ENCODE measurements around the gene IQCF5. TPM values are rescaled to one million over a fixed set of nuclear protein-coding genes. Genes with fewer than 3 reads are reported as not detected.

IQCF5 gene
- total RNA-seq, 3 donors from 2014 or later: not detected

GRCh38 chr3:51897391-51897790 lies 22.0 kb upstream of the IQCF5 start:
- H3K27ac ChIP-seq: no peak overlapping the region
- no peak overlapping the region for H3K4me3 ChIP-seq
- intact Hi-C loops (cut with DNase I; ENCODE audit: low total_unique reads): no loop called here
- H3K27me3 ChIP-seq: no peaks in the 10 kb centered on the region
- no peaks in the 10 kb centered on the region for H3K9me3 ChIP-seq
- no peak for TF ChIP-seq POLR2A (IDR thresholded peaks at IDR 0.05)
- TF ChIP-seq, protein P1, sequence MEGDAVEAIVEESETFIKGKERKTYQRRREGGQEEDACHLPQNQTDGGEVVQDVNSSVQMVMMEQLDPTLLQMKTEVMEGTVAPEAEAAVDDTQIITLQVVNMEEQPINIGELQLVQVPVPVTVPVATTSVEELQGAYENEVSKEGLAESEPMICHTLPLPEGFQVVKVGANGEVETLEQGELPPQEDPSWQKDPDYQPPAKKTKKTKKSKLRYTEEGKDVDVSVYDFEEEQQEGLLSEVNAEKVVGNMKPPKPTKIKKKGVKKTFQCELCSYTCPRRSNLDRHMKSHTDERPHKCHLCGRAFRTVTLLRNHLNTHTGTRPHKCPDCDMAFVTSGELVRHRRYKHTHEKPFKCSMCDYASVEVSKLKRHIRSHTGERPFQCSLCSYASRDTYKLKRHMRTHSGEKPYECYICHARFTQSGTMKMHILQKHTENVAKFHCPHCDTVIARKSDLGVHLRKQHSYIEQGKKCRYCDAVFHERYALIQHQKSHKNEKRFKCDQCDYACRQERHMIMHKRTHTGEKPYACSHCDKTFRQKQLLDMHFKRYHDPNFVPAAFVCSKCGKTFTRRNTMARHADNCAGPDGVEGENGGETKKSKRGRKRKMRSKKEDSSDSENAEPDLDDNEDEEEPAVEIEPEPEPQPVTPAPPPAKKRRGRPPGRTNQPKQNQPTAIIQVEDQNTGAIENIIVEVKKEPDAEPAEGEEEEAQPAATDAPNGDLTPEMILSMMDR (IDR thresholded peaks at IDR 0.05): no peak
- TF ChIP-seq POLR2AphosphoS5 (IDR thresholded peaks at IDR 0.05): no peak
- H3K36me3 ChIP-seq: no peaks in the 10 kb centered on the region
- no peaks in the 10 kb centered on the region for H3K4me1 ChIP-seq
- no peak for DNase-seq (ENCODE audit: low spot score in 2 of 2)

- H3K36me3 ChIP-seq: no peaks in the 10 kb centered on the region
- H3K9me3 ChIP-seq: no peaks in the 10 kb centered on the region
- no peak for DNase-seq (ENCODE audit: low spot score in 2 of 2)
- no peaks in the 10 kb centered on the region for H3K27me3 ChIP-seq
- no peak for TF ChIP-seq POLR2A (IDR thresholded peaks at IDR 0.05)
- TF ChIP-seq POLR2AphosphoS5 (IDR thresholded peaks at IDR 0.05): no peak
- TF ChIP-seq, protein P1 (IDR thresholded peaks at IDR 0.05): no peak
- no peaks in the 10 kb centered on the region for H3K4me1 ChIP-seq
- H3K4me3 ChIP-seq: no peak overlapping the region
- no peak overlapping the region for H3K27ac ChIP-seq
- intact Hi-C loops (cut with DNase I; ENCODE audit: low total_unique reads): no loop called here
These were observed 21.4 kb upstream of the IQCF5 start for GRCh38 chr3:51896607-51897305.

DNA sequence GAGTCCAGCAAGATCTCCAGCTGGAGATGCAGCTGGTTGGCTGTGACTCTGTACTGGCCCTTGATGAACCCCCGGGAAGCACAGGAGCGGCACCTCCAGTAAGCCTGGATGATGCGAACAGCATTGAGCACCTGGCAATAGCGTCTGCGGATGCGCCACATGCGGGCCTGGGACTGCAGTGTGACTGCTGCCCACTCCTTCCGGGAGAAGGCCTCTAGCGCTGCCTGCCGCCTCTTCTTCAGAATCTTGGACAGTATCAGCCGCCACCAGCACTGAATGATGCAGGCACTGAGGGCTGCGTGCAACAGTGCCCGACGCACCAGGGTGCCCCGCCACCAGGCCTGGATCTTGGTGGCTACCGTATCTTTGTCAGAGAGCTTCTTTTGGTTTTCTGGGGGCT lies 19.5 kb upstream of the IQCF5 start:
- Histone ChIP-seq H3K4me3 (no peak overlapping the region), H3K27me3 (no peaks in the 10 kb centered on the region), H3K4me1 (no peaks in the 10 kb centered on the region), H3K9me3 (no peaks in the 10 kb centered on the region), H3K27ac (no peak overlapping the region), H3K36me3 (no peaks in the 10 kb centered on the region)
- intact Hi-C loops (cut with DNase I; ENCODE audit: low total_unique reads): no loop called here
- DNase-seq (ENCODE audit: low spot score in 2 of 2): no peak
- TF ChIP-seq POLR2AphosphoS5 (IDR thresholded peaks at IDR 0.05) (no peak), POLR2A (IDR thresholded peaks at IDR 0.05) (no peak)
- TF ChIP-seq, protein P1 (IDR thresholded peaks at IDR 0.05): no peak

DNA sequence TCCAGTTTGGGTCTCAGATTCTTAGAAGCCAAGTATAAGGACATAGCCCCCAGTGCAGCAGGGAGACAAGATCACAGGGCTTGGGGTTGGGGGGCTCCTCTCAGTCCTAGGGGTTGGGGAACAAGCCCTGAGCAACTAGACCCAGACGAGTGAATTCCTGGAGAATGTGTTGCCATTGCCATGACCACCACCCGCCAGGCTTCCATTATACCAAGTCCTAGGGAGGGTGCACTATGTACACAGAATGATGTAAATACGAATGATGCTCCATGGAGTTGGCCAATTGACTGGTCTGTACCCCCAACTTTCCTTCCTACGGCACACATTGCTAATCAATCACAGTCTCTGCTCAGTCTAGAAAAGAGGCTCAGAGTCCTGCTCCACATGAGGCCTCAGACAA lies 19.0 kb upstream of the IQCF5 start:
- H3K36me3 ChIP-seq: no peaks in the 10 kb centered on the region
- no peaks in the 10 kb centered on the region for H3K27me3 ChIP-seq
- no peak for DNase-seq (ENCODE audit: low spot score in 2 of 2)
- TF ChIP-seq, protein P1 (IDR thresholded peaks at IDR 0.05): no peak
- TF ChIP-seq POLR2A (IDR thresholded peaks at IDR 0.05): no peak
- no peak for TF ChIP-seq POLR2AphosphoS5 (IDR thresholded peaks at IDR 0.05)
- no peaks in the 10 kb centered on the region for H3K4me1 ChIP-seq
- intact Hi-C loops (cut with DNase I; ENCODE audit: low total_unique reads): no loop called here
- no peaks in the 10 kb centered on the region for H3K9me3 ChIP-seq
- H3K4me3 ChIP-seq: no peak overlapping the region
- no peak overlapping the region for H3K27ac ChIP-seq

DNA sequence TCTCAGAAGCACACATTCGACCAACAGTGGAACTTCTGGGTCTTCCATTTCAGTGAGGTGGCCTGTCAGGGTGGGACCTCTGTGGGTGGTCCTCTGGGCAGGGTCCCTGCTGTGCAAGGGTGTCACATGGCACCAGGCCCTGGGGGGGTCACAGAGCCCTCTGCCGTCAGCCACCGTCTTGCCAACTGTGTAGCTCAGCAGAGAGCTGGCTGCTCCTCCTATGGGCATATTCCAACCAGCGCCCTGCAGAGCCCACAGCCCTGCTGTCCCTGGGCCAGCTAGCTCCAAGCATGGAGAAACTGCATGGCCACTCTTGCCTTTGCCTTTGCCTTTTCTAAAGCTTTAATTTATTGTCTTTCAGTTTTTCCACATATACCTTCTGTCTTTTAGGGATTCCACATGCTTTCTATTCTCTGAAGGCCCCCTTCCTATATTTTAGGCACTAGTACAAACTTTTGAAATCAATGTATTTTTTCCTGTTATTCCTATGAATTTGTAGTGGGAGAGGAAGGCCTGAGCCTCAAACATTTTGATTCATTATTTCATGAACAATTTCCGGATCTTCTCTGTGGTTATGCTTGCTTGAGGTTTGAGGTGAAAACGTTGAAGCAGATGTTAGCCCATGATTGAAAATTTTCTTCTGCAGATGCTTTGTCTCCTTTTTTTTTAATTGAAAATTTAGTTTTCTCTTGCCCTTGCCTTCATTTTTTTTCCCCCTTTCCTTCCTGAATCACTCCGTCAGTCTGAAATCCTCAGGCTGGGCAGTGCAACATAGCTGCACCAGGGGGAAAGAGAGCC lies 16.0 kb upstream of the IQCF5 start:
- H3K4me1 ChIP-seq: no peaks in the 10 kb centered on the region
- no peaks in the 10 kb centered on the region for H3K36me3 ChIP-seq
- DNase-seq (ENCODE audit: low spot score in 2 of 2): no peak
- TF ChIP-seq, protein P1 (IDR thresholded peaks at IDR 0.05): no peak
- TF ChIP-seq POLR2A (IDR thresholded peaks at IDR 0.05) (no peak), POLR2AphosphoS5 (IDR thresholded peaks at IDR 0.05) (no peak)
- intact Hi-C loops (cut with DNase I; ENCODE audit: low total_unique reads): no loop called here
- H3K27ac ChIP-seq: no peak overlapping the region
- no peaks in the 10 kb centered on the region for H3K9me3 ChIP-seq
- H3K27me3 ChIP-seq: no peaks in the 10 kb centered on the region
- H3K4me3 ChIP-seq: no peak overlapping the region
